Right cardiac atrium (tissue), 5 donors: Measurements from ENCODE around the gene PFKFB4. TPM values are rescaled to one million over a fixed set of nuclear protein-coding genes. Genes with fewer than 3 reads are reported as not detected.

Experiments used
- ATAC-seq, 2 donors: fragments of 200-7000 bp; cut with Tn5 transposase; one replicate each; pipeline versions ENCODE4 v1.8.0 to v1.9.1; 2020; ENCODE audit warnings: moderate library complexity in 2 of 2, mild to moderate bottlenecking in 1 of 2
- DNase-seq, 3 donors: peaks; one replicate each; pipeline ENCODE4 v3.0.0-alpha.2; 2020
- H3K27ac ChIP-seq: one replicate; pipeline ENCODE4 v1.5.1; 2013; ENCODE audit warnings: mild to moderate bottlenecking, low read length, control low read depth, moderate library complexity
- H3K27me3 ChIP-seq: one replicate; pipeline ENCODE4 v1.6.1; 2013; ENCODE audit not compliant: control insufficient read depth, insufficient read depth
- H3K4me1 ChIP-seq: one replicate; pipeline ENCODE4 v1.6.1; 2013; ENCODE audit warnings: low read length; ENCODE audit not compliant: control insufficient read depth, insufficient read depth
- H3K4me3 ChIP-seq: one replicate; pipeline ENCODE4 v1.5.1; 2013; ENCODE audit warnings: low read length, control low read depth
- H3K9me3 ChIP-seq: one replicate; pipeline ENCODE4 v1.6.1; 2013; ENCODE audit warnings: low read length; ENCODE audit not compliant: control insufficient read depth
- WGBS: extraction: QIAGEN DNeasy Blood & Tissue Kit; methylation state at CpG from one replicate; pipeline ENCODE4 v1.1.7; 2013; 5-methylcytosine and 5-hydroxymethylcytosine counted together
- intact Hi-C, 4 donors: fragments of 100-400 bp; cut with DNase I; formaldehyde crosslinking; loops; one replicate each; pipeline versions ENCODE4 v1.11.0 to v1.14.0; 2022 to 2023
- polyA plus RNA-seq: library from polyadenylated mRNA; stranded (reverse); fragments of 200-250 nt; gene quantifications from one replicate; pipeline ENCODE4 v1.2.3, GENCODE V29; 2013
- total RNA-seq, 4 donors: library from RNA; stranded (reverse); fragmentation: NEBNext Ultra II Directional; extraction: Animal tissue kit (Norgen Biotek cat#: 25700); gene quantifications; one replicate each; pipeline ENCODE4 v1.2.1, GENCODE V29; 2021
- donor health status: healthy with polysubstance abuse.
- donor health status: DM: no; HTN: yes; CAD: no.
- donor health status: DM: no; HTN: no; CAD: no.
- donor health status: DM: no; HTN: yes; CAD: no; lungs with severe emphysema.
- donor health status: DM: yes; HTN: yes; CAD: no.

PFKFB4 gene
- total and polyA plus RNA-seq, 5 donors = 0.75 to 2.7 (median 2.0) TPM

GRCh38 chr3:48566401-48566760, 9.8 kb upstream of the PFKFB4 start:
- no peak for DNase-seq
- no peak overlapping the region for H3K27ac ChIP-seq
- no peaks in the 10 kb centered on the region for H3K27me3 ChIP-seq
- no peaks in the 10 kb centered on the region for H3K9me3 ChIP-seq
- no peaks in the 10 kb centered on the region for H3K4me1 ChIP-seq
- no peak for ATAC-seq
- WGBS = 93% methylated on average over 9 of the region's 9 CpGs
- intact Hi-C loops = no loop called here
- no peak overlapping the region for H3K4me3 ChIP-seq

- H3K27ac ChIP-seq = no peak overlapping the region
- DNase-seq = no peak
- no peak overlapping the region for H3K4me3 ChIP-seq
- intact Hi-C loops = no loop called here
- ATAC-seq = no peak
- H3K4me1 ChIP-seq = no peaks in the 10 kb centered on the region
- H3K9me3 ChIP-seq = no peaks in the 10 kb centered on the region
- WGBS = 57% methylated on average over 7 of the region's 7 CpGs
- H3K27me3 ChIP-seq = no peaks in the 10 kb centered on the region
Observed at GRCh38 chr3:48565591-48566400, 9.2 kb upstream of the PFKFB4 start.

- H3K27ac ChIP-seq = no peak overlapping the region
- ATAC-seq (no peak), DNase-seq (no peak)
- whole genome bisulfite sequencing = 75% methylated on average over 11 of the region's 11 CpGs
- no peaks in the 10 kb centered on the region for H3K9me3 ChIP-seq
- no peaks in the 10 kb centered on the region for H3K4me1 ChIP-seq
- no peaks in the 10 kb centered on the region for H3K27me3 ChIP-seq
- H3K4me3 ChIP-seq = no peak overlapping the region
- intact Hi-C loops = no loop called here
Observed at GRCh38 chr3:48565186-48565585, 8.6 kb upstream of the PFKFB4 start.

- no peaks in the 10 kb centered on the region for H3K27me3 ChIP-seq
- no peak overlapping the region for H3K4me3 ChIP-seq
- no peaks in the 10 kb centered on the region for H3K9me3 ChIP-seq
- ATAC-seq (no peak), DNase-seq (no peak)
- WGBS = 90% methylated on average over 11 of the region's 11 CpGs
- H3K27ac ChIP-seq = no peak overlapping the region
- intact Hi-C loops = no loop called here
- peaks cover 2% of the 10 kb centered on the region for H3K4me1 ChIP-seq
Observed at GRCh38 chr3:48564667-48565066, 8.1 kb upstream of the PFKFB4 start.

- Histone ChIP-seq H3K9me3 (no peaks in the 10 kb centered on the region), H3K27ac (no peak overlapping the region), H3K27me3 (no peaks in the 10 kb centered on the region), H3K4me3 (no peak overlapping the region), H3K4me1 (peaks cover 2% of the 10 kb centered on the region)
- peak; percentile 41 to 77 (median 67) for DNase-seq
- 68% methylated on average over 10 of the region's 10 CpGs for WGBS
- ATAC-seq = no peak
- intact Hi-C loops = no loop called here
Observed at GRCh38 chr3:48564022-48564421, 7.4 kb upstream of the PFKFB4 start.

GRCh38 chr3:48563382-48563918, 6.8 kb upstream of the PFKFB4 start, which contains the start of gene UCN2:
Gene UCN2, minus strand, starts transcription at chr3:48563781. Its CDS starts 657 bp downstream, at chr3:48563124.
- no peak within 1 kb of the TSS for H3K4me3 ChIP-seq
- no peaks in the 10 kb centered on the region for H3K27me3 ChIP-seq
- no peaks in the 10 kb centered on the region for H3K9me3 ChIP-seq
- ATAC-seq = no peak
- no peak within 1 kb of the TSS for H3K27ac ChIP-seq
- DNase-seq = no peak
- H3K4me1 ChIP-seq = peaks cover 2% of the 10 kb centered on the region
- 62% methylated on average over 6 of the region's 6 CpGs for WGBS
- intact Hi-C loops = no loop called here

GRCh38 chr3:48562367-48563095, 5.9 kb upstream of the PFKFB4 start:
- no peak for DNase-seq
- Histone ChIP-seq H3K27me3 (no peaks in the 10 kb centered on the region), H3K4me1 (peaks cover 2% of the 10 kb centered on the region), H3K9me3 (no peaks in the 10 kb centered on the region), H3K4me3 (no peak overlapping the region), H3K27ac (no peak overlapping the region)
- no peak for ATAC-seq
- intact Hi-C loops = no loop called here
- WGBS = 88% methylated on average over 20 of the region's 20 CpGs

- peak overlapping the region; percentile 38 for H3K27ac ChIP-seq
- intact Hi-C loops = no loop called here
- no peaks in the 10 kb centered on the region for H3K27me3 ChIP-seq
- H3K9me3 ChIP-seq = no peaks in the 10 kb centered on the region
- peak overlapping the region; percentile 18 for H3K4me3 ChIP-seq
- DNase-seq = peak; percentile 57 to 89 (median 87)
- peak in 1 of 2 donors; percentile 5 for ATAC-seq
- peaks cover 2% of the 10 kb centered on the region for H3K4me1 ChIP-seq
- 32% methylated on average over 21 of the region's 21 CpGs for WGBS
Observed at GRCh38 chr3:48561045-48561736, 4.6 kb upstream of the PFKFB4 start.

GRCh38 chr3:48560648-48561018, 4.0 kb upstream of the PFKFB4 start:
- Histone ChIP-seq H3K4me3 (peak overlapping the region; percentile 18), H3K27me3 (no peaks in the 10 kb centered on the region), H3K27ac (peak overlapping the region; percentile 38), H3K9me3 (no peaks in the 10 kb centered on the region), H3K4me1 (peaks cover 2% of the 10 kb centered on the region)
- intact Hi-C loops = no loop called here
- DNase-seq (peak in 2 of 3 donors; percentile 72 to 81), ATAC-seq (no peak)
- 3% methylated on average over 5 of the region's 5 CpGs for WGBS

GRCh38 chr3:48558493-48559134, 2.0 kb upstream of the PFKFB4 start:
- Histone ChIP-seq H3K9me3 (no peaks in the 10 kb centered on the region), H3K4me1 (peaks cover 2% of the 10 kb centered on the region), H3K4me3 (no peak overlapping the region), H3K27me3 (no peaks in the 10 kb centered on the region), H3K27ac (peak overlapping the region; percentile 1)
- ATAC-seq (no peak), DNase-seq (peak; percentile 66 to 82 (median 80))
- intact Hi-C loops = no loop called here
- WGBS = 62% methylated on average over 6 of the region's 6 CpGs
